ENCODE results near the gene PRDM5. TPM values are rescaled to one million over a fixed set of nuclear protein-coding genes. Genes with fewer than 3 reads are reported as not detected.

Gene PRDM5
- total RNA-seq, 4 donors from 2014 or later = 1.2 to 6.9 (median 4.4) TPM

DNA sequence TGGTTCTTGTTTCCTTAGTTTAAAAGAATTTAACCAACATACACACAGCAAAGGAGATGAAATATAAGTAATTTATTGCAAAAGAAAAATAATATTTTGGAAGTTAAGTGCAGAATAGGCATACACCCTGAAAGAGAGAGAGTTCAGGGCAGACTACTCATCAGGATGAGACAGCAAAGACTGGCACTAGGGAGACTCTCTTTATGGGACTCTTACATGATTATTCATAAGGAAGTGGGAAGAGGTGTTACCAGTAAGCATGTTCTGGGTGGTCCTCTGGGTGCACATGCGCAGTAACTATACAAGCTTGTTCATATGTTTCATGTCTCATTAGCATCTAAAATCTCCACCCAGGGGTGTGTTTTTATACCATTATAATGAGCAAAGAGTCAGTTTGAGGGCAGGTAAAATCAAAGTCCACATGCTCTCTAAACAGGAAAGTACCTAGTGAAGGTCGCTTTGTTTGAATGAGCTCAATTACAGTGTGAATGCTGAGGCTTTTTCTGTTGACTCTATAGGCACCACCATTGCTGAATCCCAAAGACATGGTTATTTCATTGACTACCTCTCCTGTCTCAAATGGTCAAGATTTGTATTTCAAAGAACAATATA, 38.2 kb upstream of the PRDM5 start:
- WGBS, 2 donors = 50% methylated on average over 2 of the region's 2 CpGs
- no peak for DNase-seq (ENCODE audit: low spot score in 2 of 2)
- H3K4me3 ChIP-seq (ENCODE audit: low read depth, poor library complexity, severe bottlenecking) = no peak overlapping the region
- intact Hi-C loops (cut with DNase I; ENCODE audit: low total_unique reads) = no loop called here
- TF ChIP-seq, protein P1, sequence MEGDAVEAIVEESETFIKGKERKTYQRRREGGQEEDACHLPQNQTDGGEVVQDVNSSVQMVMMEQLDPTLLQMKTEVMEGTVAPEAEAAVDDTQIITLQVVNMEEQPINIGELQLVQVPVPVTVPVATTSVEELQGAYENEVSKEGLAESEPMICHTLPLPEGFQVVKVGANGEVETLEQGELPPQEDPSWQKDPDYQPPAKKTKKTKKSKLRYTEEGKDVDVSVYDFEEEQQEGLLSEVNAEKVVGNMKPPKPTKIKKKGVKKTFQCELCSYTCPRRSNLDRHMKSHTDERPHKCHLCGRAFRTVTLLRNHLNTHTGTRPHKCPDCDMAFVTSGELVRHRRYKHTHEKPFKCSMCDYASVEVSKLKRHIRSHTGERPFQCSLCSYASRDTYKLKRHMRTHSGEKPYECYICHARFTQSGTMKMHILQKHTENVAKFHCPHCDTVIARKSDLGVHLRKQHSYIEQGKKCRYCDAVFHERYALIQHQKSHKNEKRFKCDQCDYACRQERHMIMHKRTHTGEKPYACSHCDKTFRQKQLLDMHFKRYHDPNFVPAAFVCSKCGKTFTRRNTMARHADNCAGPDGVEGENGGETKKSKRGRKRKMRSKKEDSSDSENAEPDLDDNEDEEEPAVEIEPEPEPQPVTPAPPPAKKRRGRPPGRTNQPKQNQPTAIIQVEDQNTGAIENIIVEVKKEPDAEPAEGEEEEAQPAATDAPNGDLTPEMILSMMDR (IDR thresholded peaks at IDR 0.05) = no peak
- TF ChIP-seq POLR2A (IDR thresholded peaks at IDR 0.05) = no peak

DNA sequence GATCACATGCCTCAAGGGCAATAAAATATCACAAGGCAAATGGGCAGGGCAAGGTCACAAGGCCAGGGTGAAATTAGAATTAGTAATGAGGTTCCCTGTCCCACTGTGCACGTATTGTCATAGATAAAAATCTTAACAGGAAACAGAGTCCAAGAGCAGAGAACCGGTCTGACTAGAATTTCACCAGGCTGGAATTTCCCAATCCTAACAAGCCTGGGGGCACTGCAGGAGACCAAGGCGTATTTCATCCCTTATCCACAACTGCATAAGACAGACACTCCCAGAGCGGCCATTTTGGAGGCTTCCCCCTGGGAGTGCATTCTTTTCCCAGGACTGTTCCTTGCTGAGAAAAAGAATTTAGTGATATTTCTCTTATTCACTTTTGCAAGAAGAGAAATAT, 25.9 kb upstream of the PRDM5 start:
- WGBS, 2 donors = 33 to 39% methylated on average over 4 of the region's 4 CpGs
- DNase-seq (ENCODE audit: low spot score in 2 of 2) = no peak
- TF ChIP-seq, protein P1 (IDR thresholded peaks at IDR 0.05) = no peak
- TF ChIP-seq POLR2A (IDR thresholded peaks at IDR 0.05) = no peak
- no peak overlapping the region for H3K4me3 ChIP-seq (ENCODE audit: low read depth, poor library complexity, severe bottlenecking)
- intact Hi-C loops (cut with DNase I; ENCODE audit: low total_unique reads) = no loop called here

GRCh38 chr4:120942776-120943175, 20.2 kb upstream of the PRDM5 start:
- intact Hi-C loops (cut with DNase I; ENCODE audit: low total_unique reads) = no loop called here
- TF ChIP-seq, protein P1 (IDR thresholded peaks at IDR 0.05) = no peak
- TF ChIP-seq POLR2A (IDR thresholded peaks at IDR 0.05) = no peak
- no peak for DNase-seq (ENCODE audit: low spot score in 2 of 2)
- H3K4me3 ChIP-seq (ENCODE audit: low read depth, poor library complexity, severe bottlenecking) = no peak overlapping the region
- 75 to 76% methylated on average over 3 of the region's 3 CpGs for WGBS, 2 donors

- WGBS, 2 donors = 85 to 98% methylated on average over 2 of the region's 2 CpGs
These were observed 18.0 kb upstream of the PRDM5 start for GRCh38 chr4:120940547-120940946.

GRCh38 chr4:120939693-120940092, 17.2 kb upstream of the PRDM5 start:
- no peak for DNase-seq (ENCODE audit: low spot score in 2 of 2)
- intact Hi-C loops (cut with DNase I; ENCODE audit: low total_unique reads) = no loop called here
- H3K4me3 ChIP-seq (ENCODE audit: low read depth, poor library complexity, severe bottlenecking) = no peak overlapping the region
- TF ChIP-seq, protein P1 (IDR thresholded peaks at IDR 0.05) = no peak
- TF ChIP-seq POLR2A (IDR thresholded peaks at IDR 0.05) = no peak

More at GRCh38 chr4:120940547-120940946, 18.0 kb upstream of the PRDM5 start:
- no peak overlapping the region for H3K4me3 ChIP-seq (ENCODE audit: low read depth, poor library complexity, severe bottlenecking)
- DNase-seq (ENCODE audit: low spot score in 2 of 2) = no peak
- intact Hi-C loops (cut with DNase I; ENCODE audit: low total_unique reads) = no loop called here
- no peak for TF ChIP-seq POLR2A (IDR thresholded peaks at IDR 0.05)
- TF ChIP-seq, protein P1 (IDR thresholded peaks at IDR 0.05) = no peak

DNA sequence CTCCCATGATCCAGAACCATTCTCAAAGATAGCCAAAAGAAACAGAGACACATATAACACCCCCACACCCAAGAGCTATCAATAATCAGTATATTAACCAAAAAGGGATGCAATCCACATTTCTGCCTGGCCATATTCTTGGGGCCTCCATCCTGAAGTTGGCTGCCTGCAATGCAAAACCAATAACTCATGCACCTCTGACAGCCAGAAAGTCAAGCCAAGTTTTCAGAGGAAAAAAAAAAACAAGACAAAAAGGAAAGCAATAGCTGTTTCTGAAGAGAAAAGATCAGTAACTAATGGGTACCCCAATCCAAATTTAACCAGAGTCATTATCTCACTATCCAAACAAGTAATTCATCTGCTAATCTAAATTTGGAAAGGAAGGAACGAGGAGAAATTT, 7.3 kb upstream of the PRDM5 start:
- no peak for TF ChIP-seq POLR2A (IDR thresholded peaks at IDR 0.05)
- TF ChIP-seq, protein P1 (IDR thresholded peaks at IDR 0.05) = no peak
- DNase-seq (ENCODE audit: low spot score in 2 of 2) = no peak
- H3K4me3 ChIP-seq (ENCODE audit: low read depth, poor library complexity, severe bottlenecking) = no peak overlapping the region
- intact Hi-C loops (cut with DNase I; ENCODE audit: low total_unique reads) = no loop called here
- WGBS, 2 donors = 46 to 58% methylated on average over 1 of the region's 1 CpG
